Nephron progenitor cell (in vitro differentiated cells): Measurements from ENCODE around the gene TEK.

ENCODE experiments used
- DNase-seq: peaks from one replicate; pipeline ENCODE4 v3.0.0; 2021
- H3K27ac Mint-ChIP-seq: 2 replicates; pipeline ENCODE4 v1.8.0; 2021; ENCODE audit warnings: mild to moderate bottlenecking, moderate library complexity, mixed read lengths
- H3K27me3 Mint-ChIP-seq: 2 replicates; pipeline ENCODE4 v1.8.0; 2021; ENCODE audit warnings: mild to moderate bottlenecking, low read depth, mixed read lengths; ENCODE audit not compliant: poor library complexity
- H3K36me3 Mint-ChIP-seq: 2 replicates; pipeline ENCODE4 v1.8.0; 2021; ENCODE audit warnings: low read depth, mixed read lengths
- H3K4me1 Mint-ChIP-seq: 2 replicates; pipeline ENCODE4 v1.8.0; 2021; ENCODE audit warnings: mixed read lengths
- H3K4me3 Mint-ChIP-seq: 2 replicates; pipeline ENCODE4 v1.8.0; 2021; ENCODE audit warnings: mild to moderate bottlenecking, moderate library complexity, mixed read lengths
- H3K9me3 Mint-ChIP-seq: 2 replicates; pipeline ENCODE4 v1.8.0; 2021; ENCODE audit warnings: mild to moderate bottlenecking, moderate library complexity, mixed read lengths
- TF ChIP-seq, protein P1 (sequence below): fragments of 200-600 bp; sonication (generic); IDR thresholded peaks from 2 replicates; pipeline ENCODE4 v1.5.0; 2021; ENCODE audit warnings: antibody characterized with exemption

TEK gene

DNA sequence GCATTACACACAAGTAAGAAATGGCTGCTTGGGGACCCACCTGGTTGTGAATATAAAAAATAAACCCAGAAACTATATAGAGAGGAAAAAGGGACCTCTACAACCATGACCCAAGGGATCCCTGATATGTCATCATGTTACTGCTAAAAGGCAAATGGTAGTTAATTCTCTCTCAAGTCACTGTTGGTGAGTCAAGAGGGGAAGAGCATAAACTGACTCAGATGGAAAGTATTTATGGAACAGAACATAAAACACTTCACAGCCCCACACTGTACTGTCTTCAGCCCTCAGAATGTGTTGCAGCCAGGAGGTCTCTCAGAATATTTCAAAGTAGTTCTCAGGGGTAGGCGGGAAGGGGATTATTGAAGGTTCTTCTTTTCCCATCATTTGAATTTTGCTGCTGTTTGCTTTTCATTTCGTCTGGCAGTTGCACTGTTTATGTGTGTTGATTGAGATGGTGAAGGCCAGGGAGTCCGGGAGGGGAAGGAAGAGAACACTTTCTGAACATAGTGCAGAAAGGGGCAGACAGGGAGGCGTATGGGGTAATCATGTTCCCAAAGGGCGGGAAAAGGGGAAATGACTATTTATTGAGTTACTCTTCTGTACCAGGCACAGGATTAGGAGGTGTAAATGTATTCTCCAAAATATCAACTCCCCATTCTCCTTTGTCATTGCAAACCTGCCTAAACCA, 85.5 kb downstream of the TEK start:
- Mint-ChIP-seq H3K4me3 (no peak overlapping the region), H3K36me3 (peaks cover 5% of the 10 kb centered on the region), H3K4me1 (peaks cover 7% of the 10 kb centered on the region), H3K9me3 (no peaks in the 10 kb centered on the region), H3K27me3 (no peaks in the 10 kb centered on the region), H3K27ac (peak overlapping the region; percentile 20)
- TF ChIP-seq, protein P1, sequence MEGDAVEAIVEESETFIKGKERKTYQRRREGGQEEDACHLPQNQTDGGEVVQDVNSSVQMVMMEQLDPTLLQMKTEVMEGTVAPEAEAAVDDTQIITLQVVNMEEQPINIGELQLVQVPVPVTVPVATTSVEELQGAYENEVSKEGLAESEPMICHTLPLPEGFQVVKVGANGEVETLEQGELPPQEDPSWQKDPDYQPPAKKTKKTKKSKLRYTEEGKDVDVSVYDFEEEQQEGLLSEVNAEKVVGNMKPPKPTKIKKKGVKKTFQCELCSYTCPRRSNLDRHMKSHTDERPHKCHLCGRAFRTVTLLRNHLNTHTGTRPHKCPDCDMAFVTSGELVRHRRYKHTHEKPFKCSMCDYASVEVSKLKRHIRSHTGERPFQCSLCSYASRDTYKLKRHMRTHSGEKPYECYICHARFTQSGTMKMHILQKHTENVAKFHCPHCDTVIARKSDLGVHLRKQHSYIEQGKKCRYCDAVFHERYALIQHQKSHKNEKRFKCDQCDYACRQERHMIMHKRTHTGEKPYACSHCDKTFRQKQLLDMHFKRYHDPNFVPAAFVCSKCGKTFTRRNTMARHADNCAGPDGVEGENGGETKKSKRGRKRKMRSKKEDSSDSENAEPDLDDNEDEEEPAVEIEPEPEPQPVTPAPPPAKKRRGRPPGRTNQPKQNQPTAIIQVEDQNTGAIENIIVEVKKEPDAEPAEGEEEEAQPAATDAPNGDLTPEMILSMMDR: no peak
- no peak for DNase-seq

DNA sequence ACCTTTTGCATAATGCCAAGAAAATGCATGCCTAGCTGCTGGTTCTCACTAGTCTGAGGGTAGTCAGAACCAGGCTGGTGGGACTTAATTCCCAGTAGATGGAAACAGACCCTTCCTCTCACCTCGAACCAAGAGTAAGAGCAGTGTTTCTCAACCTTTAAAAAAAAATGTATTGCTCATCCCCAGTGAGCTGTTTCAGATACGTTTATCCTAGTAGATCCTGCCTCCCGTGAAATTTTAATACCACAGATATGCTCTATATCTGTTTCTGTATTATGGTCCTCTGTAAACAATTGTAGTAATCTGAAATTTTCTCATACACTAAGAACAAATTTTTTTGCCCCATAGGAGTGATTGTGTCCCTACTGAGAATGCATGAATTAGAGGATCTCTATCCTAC, 86.2 kb downstream of the TEK start:
- Mint-ChIP-seq H3K27ac (no peak overlapping the region), H3K9me3 (no peaks in the 10 kb centered on the region), H3K4me1 (peaks cover 7% of the 10 kb centered on the region), H3K36me3 (peaks cover 5% of the 10 kb centered on the region), H3K4me3 (no peak overlapping the region), H3K27me3 (no peaks in the 10 kb centered on the region)
- DNase-seq: no peak
- TF ChIP-seq, protein P1: no peak

DNA sequence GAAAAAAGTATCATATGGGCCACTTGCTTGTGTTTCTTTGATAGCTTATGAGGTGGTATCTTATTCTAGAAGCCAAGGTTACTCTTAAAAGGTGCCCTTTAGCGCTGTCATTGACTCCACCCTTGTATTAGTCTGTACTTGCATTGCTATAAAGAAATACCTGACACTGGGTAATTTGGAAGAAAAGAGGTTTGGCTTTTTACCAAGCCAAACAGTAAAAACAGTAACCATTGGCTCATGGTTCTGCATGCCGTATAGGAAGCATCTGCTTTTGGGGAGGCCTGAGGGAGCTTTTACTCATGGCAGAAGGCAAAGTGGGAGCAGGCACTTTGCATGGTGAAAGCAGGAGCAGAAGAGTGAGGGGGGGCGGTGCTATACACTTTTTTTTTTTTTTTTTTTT, 87.4 kb downstream of the TEK start:
- TF ChIP-seq, protein P1: no peak
- Mint-ChIP-seq H3K4me1 (peaks cover 7% of the 10 kb centered on the region), H3K9me3 (no peaks in the 10 kb centered on the region), H3K27ac (no peak overlapping the region), H3K4me3 (no peak overlapping the region), H3K36me3 (peaks cover 5% of the 10 kb centered on the region), H3K27me3 (no peaks in the 10 kb centered on the region)
- no peak for DNase-seq

DNA sequence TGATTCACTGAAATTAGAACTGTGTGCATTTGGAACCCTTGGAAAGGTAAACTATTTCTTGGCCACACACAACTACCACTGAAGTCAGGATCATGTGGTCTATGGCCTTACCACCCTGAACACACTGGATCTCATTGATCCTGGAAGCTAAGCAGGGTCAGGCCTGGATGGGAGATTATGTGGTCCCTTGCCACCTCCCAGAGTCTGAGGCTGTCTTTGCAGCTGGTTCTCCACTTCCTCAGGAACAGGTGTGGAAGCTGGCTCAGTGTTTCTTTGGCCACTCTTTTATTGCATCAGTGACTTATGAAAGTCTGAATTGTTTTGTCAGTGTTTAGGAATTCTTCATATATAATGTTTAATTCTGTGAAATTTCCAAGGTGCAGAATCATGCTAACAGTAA, 89.2 kb downstream of the TEK start:
- no peak for DNase-seq

DNA sequence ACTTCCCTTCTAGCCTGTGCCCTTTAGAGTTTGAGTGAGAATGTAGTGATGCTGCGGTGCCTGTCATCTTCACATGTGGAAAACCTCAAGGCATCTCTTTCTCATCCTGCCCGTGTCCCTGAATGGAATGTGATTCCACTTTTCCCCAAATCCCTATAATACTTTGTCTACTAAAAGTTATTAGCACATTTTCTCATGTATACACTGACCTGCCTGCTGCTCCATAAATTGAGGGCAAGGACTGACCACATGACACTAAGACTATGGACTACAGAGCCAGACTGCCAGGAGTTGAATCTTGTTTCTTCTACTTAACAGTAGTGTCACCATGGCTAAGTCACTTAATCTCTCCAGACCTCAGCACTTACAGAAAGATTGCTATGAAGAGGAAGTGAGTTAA, 93.0 kb downstream of the TEK start:
- Mint-ChIP-seq H3K4me3 (no peak overlapping the region), H3K27me3 (no peaks in the 10 kb centered on the region), H3K36me3 (peaks cover 3% of the 10 kb centered on the region), H3K9me3 (no peaks in the 10 kb centered on the region), H3K27ac (no peak overlapping the region), H3K4me1 (no peaks in the 10 kb centered on the region)
- TF ChIP-seq, protein P1: no peak
- no peak for DNase-seq

More for the DNA sequence above, 89.2 kb downstream of the TEK start:
- Mint-ChIP-seq H3K27ac (no peak overlapping the region), H3K9me3 (no peaks in the 10 kb centered on the region), H3K4me1 (peaks cover 7% of the 10 kb centered on the region), H3K27me3 (no peaks in the 10 kb centered on the region), H3K4me3 (no peak overlapping the region), H3K36me3 (peaks cover 5% of the 10 kb centered on the region)
- TF ChIP-seq, protein P1: no peak

DNA sequence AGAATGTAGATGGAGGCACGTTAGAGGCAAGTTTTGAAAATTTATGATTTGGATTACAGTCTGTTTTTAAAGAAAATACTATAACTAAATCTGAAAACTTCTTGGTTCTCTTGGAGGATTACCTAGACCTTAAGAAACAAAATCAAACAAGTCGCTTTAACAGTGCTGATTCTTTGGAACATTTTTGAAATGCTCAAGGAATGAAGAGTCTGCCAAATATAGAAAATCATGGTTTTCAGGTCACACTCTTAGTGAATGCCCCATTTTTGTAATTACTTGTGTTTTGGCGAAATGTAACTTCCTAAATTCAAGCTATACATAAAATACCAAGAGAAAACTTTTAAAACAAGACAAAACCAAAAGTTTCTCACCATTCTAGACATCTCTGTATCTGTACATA, 94.8 kb downstream of the TEK start:
- Mint-ChIP-seq H3K4me3 (no peak overlapping the region), H3K27me3 (peaks cover 3% of the 10 kb centered on the region), H3K27ac (peak overlapping the region; percentile 20), H3K9me3 (no peaks in the 10 kb centered on the region), H3K36me3 (no peaks in the 10 kb centered on the region), H3K4me1 (no peaks in the 10 kb centered on the region)
- TF ChIP-seq, protein P1: no peak
- DNase-seq: no peak
